Activated T-cell treated with anti-CD3 and anti-CD28 coated beads, Interleukin-2, amount 50 U/mL, for 72 hours (primary cell): Measurements from ENCODE around the gene SSBP3. TPM values are rescaled to one million over a fixed set of nuclear protein-coding genes. Genes with fewer than 3 reads are reported as not detected.

Experiments
- ATAC-seq, 2 donors: fragments of 150-1000 bp; cut with Tn5 transposase; replicated peaks in 1 of 2; 2 replicates each; pipeline ENCODE4 v1.10.0; 2021; ENCODE audit warnings: moderate library complexity in 2 of 2, mild to moderate bottlenecking in 1 of 2
- DNase-seq, 2 donors: peaks; one replicate each; pipeline ENCODE4 v3.0.0; 2021 to 2022; ENCODE audit warnings: mixed read lengths in 1 of 2
- H3K27ac Mint-ChIP-seq: one replicate; pipeline ENCODE4 v1.8.0; 2022; ENCODE audit warnings: mild to moderate bottlenecking, moderate library complexity, mixed read lengths
- H3K27me3 Mint-ChIP-seq: one replicate; pipeline ENCODE4 v1.8.0; 2022; ENCODE audit warnings: low read depth, mixed read lengths
- H3K36me3 Mint-ChIP-seq, 2 donors: one replicate each; pipeline ENCODE4 v1.8.0; 2022; ENCODE audit warnings: mixed read lengths in 2 of 2, mild to moderate bottlenecking in 1 of 2; ENCODE audit not compliant: insufficient read depth in 2 of 2
- H3K4me1 Mint-ChIP-seq: one replicate; pipeline ENCODE4 v1.8.0; 2022; ENCODE audit warnings: low read depth, mixed read lengths
- H3K4me3 Mint-ChIP-seq, 2 donors: one replicate each; pipeline ENCODE4 v1.8.0; 2022; ENCODE audit warnings: mild to moderate bottlenecking in 2 of 2, mixed read lengths in 2 of 2, moderate library complexity in 2 of 2
- H3K9me3 Mint-ChIP-seq, 2 donors: one replicate each; pipeline ENCODE4 v1.8.0; 2022; ENCODE audit warnings: mixed read lengths in 2 of 2
- total RNA-seq, 2 donors: library from RNA; stranded (reverse); gene quantifications; one replicate each; pipeline ENCODE4 v1.2.3, GENCODE V29; 2022

Gene SSBP3
- total RNA-seq, 2 donors from 2014 or later, result 70.1 to 84.9 TPM

DNA sequence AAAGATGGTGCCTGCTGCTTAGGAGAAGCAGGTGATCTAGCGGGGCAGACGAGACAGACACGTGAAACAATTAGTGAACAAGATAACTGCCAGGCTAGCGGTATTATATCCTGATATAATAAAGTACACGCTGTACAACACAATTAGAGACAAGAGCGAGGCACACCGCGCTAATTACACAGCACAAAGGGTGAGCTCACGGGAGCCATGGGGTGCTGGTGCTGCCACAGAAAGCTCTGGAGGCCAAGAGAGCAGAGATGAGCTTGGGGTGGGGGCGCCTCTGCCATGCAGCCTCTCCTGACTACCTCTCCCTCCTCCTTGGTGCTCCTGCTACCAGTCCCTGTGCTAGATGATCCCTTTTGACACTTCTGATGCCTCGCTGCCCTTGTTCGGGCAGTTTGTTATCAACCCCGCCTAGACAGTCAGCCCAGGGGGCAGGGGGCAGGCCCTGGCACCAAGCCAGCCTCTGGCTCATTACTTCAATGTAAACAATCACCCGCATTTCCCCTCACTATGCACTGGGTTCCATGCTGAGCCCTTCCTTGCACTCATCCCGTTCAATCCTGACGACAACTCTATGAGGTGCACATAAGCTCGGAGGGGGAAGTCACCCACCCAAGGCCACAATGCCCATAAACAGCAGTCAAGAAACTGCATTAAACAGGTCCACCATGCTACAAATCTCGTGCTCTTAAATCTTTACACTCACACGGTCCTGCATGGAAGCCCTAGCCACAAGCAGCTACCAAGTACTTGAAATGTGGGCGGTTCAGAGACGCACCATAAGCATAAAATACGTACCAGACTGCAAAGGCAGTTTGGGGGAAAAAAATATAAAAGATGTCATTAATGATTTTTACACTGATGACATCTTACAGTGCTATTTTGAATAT, 103.0 kb downstream of the SSBP3 start:
- H3K9me3 Mint-ChIP-seq, result no peaks in the 10 kb centered on the region
- DNase-seq (no peak), ATAC-seq (no peak)
- no peak overlapping the region for H3K4me3 Mint-ChIP-seq
- H3K4me1 Mint-ChIP-seq, result peaks cover 55% of the 10 kb centered on the region
- no peaks in the 10 kb centered on the region for H3K27me3 Mint-ChIP-seq
- no peak overlapping the region for H3K27ac Mint-ChIP-seq
- no peaks in the 10 kb centered on the region for H3K36me3 Mint-ChIP-seq

DNA sequence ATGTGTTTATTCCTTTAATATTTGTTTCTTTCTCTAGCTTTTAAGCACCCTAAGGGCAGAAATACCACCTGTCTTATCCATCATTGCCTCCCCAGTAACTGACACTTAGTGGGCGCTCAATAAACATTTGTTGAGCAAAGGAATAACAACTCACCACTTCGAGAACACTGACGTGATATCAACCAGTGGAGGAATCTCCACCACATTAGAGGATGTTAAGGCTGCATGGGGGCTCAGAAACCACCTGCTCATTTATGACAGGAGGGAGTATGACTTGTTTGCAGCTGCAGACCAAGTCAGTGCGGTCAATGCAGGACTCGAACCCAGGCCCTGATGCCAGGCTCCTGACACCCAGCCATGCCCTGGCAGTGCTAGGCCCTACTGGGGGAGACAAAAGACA, 103.6 kb downstream of the SSBP3 start:
- Mint-ChIP-seq H3K9me3 (no peaks in the 10 kb centered on the region), H3K4me1 (peaks cover 59% of the 10 kb centered on the region), H3K4me3 (no peak overlapping the region), H3K27ac (no peak overlapping the region), H3K36me3 (no peaks in the 10 kb centered on the region), H3K27me3 (no peaks in the 10 kb centered on the region)
- ATAC-seq, result no peak
- DNase-seq, result no peak

DNA sequence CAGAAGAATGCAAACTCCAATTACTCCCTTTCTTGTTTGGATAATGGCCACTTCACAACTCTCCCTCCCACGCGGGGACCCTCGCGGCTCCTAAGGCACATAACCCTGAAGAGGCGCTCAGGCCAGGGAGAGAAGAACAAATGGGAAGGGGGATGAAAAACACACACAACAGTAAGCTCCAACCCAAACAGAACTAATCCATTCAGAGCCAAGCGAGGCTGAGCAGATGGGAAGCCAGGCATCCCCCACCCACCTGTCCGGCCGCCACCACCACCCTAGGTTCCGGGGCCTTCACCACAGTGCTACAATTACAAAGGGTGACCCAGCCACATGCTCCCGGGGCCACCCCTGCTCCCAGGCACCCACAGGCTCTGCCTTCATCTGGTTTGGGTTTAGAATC, 104.7 kb downstream of the SSBP3 start:
- Mint-ChIP-seq H3K4me3 (no peak overlapping the region), H3K9me3 (no peaks in the 10 kb centered on the region), H3K27me3 (no peaks in the 10 kb centered on the region), H3K27ac (no peak overlapping the region), H3K36me3 (no peaks in the 10 kb centered on the region), H3K4me1 (peaks cover 59% of the 10 kb centered on the region)
- DNase-seq (no peak), ATAC-seq (no peak)

DNA sequence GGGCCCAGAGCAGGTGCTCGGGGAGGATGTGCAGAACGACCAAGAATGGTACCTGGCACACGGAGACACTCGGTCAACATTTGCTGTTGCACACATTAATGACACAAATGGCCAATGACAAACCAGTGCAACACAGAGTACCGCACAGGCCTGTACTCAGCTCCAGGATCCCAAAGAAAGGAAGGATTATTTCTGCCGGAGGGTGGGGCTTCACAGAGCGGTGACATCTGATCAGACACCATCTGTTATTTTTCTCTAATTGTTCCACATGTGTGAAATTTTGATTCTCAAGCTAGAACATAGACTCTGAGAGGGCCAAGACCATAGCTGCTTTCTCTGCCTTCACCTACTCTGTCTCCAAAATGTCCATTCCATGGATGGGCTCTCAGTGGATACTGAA, 105.8 kb downstream of the SSBP3 start:
- Mint-ChIP-seq H3K4me3 (no peak overlapping the region), H3K27me3 (no peaks in the 10 kb centered on the region), H3K9me3 (no peaks in the 10 kb centered on the region), H3K27ac (no peak overlapping the region), H3K4me1 (peaks cover 57% of the 10 kb centered on the region), H3K36me3 (no peaks in the 10 kb centered on the region)
- DNase-seq (no peak), ATAC-seq (no peak)

- H3K36me3 Mint-ChIP-seq, result no peaks in the 10 kb centered on the region
- H3K4me3 Mint-ChIP-seq, result no peak overlapping the region
- no peaks in the 10 kb centered on the region for H3K9me3 Mint-ChIP-seq
- DNase-seq (no peak), ATAC-seq (no peak)
- H3K4me1 Mint-ChIP-seq, result peaks cover 52% of the 10 kb centered on the region
- peak overlapping the region; percentile 18 for H3K27ac Mint-ChIP-seq
- no peaks in the 10 kb centered on the region for H3K27me3 Mint-ChIP-seq
Measured at GRCh38 chr1:54299037-54299436, 107.2 kb downstream of the SSBP3 start.

DNA sequence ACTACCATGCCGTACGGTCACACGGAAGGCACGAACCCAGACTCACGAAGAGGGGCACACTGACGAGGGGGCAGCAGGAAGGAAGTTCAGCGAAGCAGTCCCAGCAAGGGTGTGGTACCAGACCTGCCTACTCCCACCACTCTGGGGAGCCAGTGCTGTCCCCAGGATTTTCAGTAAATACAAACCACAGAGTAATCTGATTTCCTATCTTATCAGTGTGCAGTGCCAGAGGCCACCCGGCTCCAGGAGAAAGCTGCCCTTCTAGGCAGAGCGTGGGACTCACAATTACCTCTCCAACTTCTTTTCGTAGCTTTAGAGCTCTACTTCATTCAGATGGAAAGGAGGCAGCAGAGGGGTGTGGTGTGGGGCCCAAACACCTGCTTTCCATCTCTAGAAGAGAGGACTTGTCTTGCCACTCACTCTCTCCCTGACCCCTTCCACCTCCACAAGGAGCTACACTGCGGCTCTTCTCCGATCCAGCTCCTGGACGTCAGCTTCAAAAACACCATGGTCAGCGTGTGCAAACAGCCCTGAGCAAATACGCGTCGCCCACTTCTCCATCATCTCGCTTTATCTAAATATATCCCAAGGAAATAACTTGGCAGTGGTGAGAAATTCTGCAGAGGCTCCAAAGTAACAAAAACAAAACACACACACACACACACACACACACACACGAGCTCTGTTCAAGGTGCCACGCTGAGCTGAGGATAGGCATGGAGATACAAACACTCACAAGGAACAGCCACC, 107.7 kb downstream of the SSBP3 start:
- peak overlapping the region; percentile 18 for H3K27ac Mint-ChIP-seq
- ATAC-seq, result peak in 1 of 2 donors; percentile 21
- peaks cover 49% of the 10 kb centered on the region for H3K4me1 Mint-ChIP-seq

DNA sequence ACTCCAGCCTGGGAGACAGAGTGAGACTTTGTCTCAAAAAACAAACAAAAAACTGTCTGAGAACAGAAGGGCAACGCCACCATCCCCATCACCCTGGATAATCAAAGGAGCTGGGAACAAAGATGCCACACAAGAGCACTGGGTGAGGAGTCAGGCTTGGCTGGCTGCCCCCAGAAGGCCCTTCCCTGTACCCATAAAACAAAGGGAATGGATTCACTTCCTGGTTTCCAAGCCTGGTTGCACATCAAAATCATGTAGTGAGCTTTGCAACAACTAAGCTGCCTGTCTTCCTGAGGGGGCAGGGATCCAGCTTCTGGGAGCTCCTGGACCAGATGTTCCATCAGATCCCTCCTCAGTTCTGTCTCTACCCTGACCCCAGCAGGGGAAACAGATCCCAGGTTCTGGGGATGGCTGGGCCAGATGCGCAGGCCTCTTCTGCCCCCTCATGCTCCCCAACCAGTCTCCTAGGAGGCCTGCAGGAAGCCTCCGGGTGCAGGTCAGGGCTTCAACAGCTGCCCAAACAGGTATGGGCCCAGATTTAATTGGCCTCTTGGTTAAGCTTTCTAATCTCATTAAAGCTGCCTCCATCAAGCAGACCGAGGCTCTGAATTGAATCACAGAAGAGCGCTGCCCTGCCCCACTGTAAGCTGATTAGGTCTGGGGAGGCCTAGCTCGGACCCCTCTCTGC, 108.5 kb downstream of the SSBP3 start:
- H3K4me1 Mint-ChIP-seq, result peaks cover 51% of the 10 kb centered on the region
- no peaks in the 10 kb centered on the region for H3K36me3 Mint-ChIP-seq
- DNase-seq (no peak), ATAC-seq (no peak)
- no peaks in the 10 kb centered on the region for H3K9me3 Mint-ChIP-seq
- H3K4me3 Mint-ChIP-seq, result no peak overlapping the region
- H3K27ac Mint-ChIP-seq, result no peak overlapping the region
- H3K27me3 Mint-ChIP-seq, result no peaks in the 10 kb centered on the region

More for the DNA sequence above, 107.7 kb downstream of the SSBP3 start:
- H3K4me3 Mint-ChIP-seq, result no peak overlapping the region
- H3K36me3 Mint-ChIP-seq, result no peaks in the 10 kb centered on the region
- DNase-seq, result no peak
- H3K9me3 Mint-ChIP-seq, result no peaks in the 10 kb centered on the region
- H3K27me3 Mint-ChIP-seq, result no peaks in the 10 kb centered on the region

GRCh38 chr1:54296666-54297065, 109.5 kb downstream of the SSBP3 start:
- DNase-seq (no peak), ATAC-seq (no peak)
- Mint-ChIP-seq H3K27ac (no peak overlapping the region), H3K4me3 (no peak overlapping the region), H3K9me3 (no peaks in the 10 kb centered on the region), H3K27me3 (no peaks in the 10 kb centered on the region), H3K4me1 (peaks cover 47% of the 10 kb centered on the region), H3K36me3 (no peaks in the 10 kb centered on the region)

DNA sequence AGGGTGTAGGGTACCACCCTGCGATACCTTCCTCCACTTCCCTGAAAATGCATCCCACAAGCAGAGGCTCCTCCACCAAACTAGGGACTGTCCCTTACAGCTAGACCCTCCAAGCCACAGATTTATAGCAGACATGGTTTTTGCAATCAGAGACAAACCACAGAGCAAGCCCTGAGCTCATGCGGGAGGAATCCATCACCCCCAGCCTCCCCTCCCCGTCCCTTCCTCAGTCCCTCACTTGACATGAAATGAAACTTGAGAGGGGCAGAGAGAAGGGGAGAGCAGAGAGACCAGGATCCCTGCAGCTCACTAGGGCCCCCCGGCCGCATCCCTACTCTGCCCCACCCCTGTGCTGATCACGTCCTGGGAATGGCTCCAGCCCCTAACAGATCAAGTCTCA, 111.3 kb downstream of the SSBP3 start:
- no peaks in the 10 kb centered on the region for H3K9me3 Mint-ChIP-seq
- ATAC-seq (no peak), DNase-seq (no peak)
- no peak overlapping the region for H3K4me3 Mint-ChIP-seq
- H3K27ac Mint-ChIP-seq, result no peak overlapping the region
- no peaks in the 10 kb centered on the region for H3K36me3 Mint-ChIP-seq
- no peaks in the 10 kb centered on the region for H3K27me3 Mint-ChIP-seq
- H3K4me1 Mint-ChIP-seq, result peaks cover 57% of the 10 kb centered on the region

DNA sequence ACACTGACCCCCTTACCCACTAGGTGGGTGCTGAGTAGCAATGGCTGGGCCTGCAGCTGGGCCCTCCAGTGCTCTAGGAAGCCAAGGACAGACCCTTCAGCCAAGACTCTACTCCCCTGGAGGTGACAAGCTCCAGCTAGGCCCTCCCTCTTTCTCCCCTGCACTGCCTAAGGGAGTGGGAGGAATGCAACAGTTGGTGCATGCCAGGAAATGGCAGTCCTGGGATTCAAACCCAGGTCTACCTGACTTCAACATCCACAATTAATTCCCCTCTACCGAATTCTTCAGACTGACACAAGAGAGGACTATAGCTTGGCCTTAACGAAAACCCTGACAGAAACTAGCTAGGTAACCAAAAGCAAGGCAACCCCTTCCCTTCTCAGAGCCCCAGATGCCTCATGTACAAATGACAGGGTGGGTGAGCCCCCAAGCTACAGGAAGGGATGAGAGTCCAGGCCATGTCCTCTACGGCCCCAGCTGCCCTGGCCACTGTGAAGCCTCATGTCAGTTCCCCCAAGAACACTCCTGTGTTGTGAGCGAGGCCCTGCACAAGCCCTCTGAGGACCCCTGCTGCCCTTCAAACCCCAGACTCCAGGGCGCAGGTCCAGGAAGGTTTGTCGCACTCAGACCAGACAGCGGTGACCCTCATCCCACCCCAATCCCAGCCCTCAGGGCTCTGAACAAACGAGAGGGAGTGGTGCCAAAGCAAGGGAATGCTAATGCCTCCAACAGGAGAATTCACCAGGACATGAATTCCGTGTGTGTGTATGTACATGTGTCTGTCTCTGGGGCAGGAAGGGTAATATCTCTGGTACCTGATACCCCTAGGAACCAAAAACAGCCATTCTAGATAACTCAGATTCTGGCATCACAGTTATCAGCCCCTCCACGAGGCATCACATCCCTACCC, 113.9 kb downstream of the SSBP3 start:
- no peaks in the 10 kb centered on the region for H3K27me3 Mint-ChIP-seq
- no peaks in the 10 kb centered on the region for H3K9me3 Mint-ChIP-seq
- H3K36me3 Mint-ChIP-seq, result no peaks in the 10 kb centered on the region
- H3K4me1 Mint-ChIP-seq, result peaks cover 56% of the 10 kb centered on the region
- DNase-seq (no peak), ATAC-seq (no peak)
- H3K27ac Mint-ChIP-seq, result no peak overlapping the region
- no peak overlapping the region for H3K4me3 Mint-ChIP-seq

DNA sequence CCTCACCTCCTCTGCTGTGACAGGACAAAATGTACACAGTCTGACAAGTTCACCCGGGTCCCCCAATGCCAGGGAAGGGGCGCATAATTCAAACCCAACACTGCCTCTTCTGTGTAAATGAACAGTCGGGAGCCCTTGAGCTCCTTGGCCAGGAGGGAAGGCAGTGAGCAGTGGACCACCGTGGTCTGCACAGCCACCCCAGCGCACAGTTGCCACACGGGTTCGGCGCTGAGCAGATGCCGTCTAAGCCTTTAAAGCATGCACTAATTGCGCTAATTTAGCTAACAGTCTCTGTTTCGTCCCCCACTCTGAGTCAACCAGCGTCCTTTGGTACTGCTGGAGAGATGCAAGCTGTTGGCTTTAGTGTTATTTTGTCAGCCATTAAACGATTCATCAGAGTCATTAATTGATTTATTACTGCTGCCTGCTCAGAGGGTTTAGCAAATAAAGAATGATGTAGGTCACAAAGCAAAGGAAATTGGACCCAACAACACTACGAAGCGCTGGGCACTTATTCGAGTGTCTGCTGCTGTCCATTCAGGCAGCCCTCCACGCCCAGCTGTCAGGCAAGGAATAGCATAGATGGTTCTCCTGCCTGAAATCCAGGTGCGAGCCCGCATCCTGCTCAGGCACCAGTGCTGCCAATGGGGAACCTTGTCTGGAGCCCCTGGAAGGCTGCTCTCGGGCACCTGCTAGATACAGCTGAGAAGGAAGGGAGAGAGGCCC, 114.8 kb downstream of the SSBP3 start:
- no peaks in the 10 kb centered on the region for H3K27me3 Mint-ChIP-seq
- H3K9me3 Mint-ChIP-seq, result no peaks in the 10 kb centered on the region
- H3K27ac Mint-ChIP-seq, result no peak overlapping the region
- peaks cover 64% of the 10 kb centered on the region for H3K4me1 Mint-ChIP-seq
- H3K4me3 Mint-ChIP-seq, result no peak overlapping the region
- ATAC-seq, result no peak
- DNase-seq, result no peak
- H3K36me3 Mint-ChIP-seq, result no peaks in the 10 kb centered on the region
